ENCODE measurements around the gene CGB5.

DNA sequence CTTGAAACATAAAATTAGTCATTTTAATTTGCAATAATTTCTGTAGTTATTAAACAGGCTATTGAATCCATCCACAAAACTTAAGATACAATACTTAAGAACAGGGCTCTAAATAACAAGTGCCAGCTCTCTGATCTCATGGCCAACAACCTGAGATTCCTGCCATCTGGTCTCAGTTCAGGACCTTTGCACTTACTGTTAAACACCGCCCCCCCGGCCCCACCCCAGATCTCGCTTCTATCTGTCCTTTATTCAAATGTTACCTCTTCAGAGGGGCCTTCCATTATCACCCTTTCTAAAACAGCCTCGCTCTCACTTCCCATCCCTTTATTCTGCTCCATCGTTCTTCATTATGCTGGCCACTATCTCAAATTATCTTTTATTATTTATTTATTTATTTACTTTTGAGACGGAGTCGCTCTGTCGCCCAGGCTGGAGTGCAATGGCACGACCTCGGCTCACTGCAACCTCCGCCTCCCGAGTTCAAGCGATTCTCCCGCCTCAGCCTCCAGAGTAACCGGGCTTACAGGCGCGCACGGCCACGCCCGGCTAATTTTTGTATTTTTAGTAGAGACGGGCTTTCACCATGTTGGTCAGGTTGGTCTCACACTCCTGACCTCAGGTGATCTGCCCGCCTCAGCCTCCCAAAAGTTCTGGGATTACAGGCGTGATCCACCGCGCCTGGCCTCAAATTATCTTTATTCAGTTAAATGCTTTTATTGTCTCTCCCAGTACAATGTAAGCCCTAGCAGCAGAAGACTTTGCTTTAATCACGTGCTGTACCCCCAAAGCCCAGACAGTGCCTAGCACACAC is 40.8 kb downstream of the CGB5 start:
- TF ChIP-seq EZH2 (IDR thresholded peaks at IDR 0.05; ENCODE audit: insufficient read depth, poor library complexity, severe bottlenecking) (no peak), EZH2phosphoT487 (IDR thresholded peaks at IDR 0.05; ENCODE audit: insufficient read depth, low read depth) (no peak)

Data from GM23248 (cell line).